CD14-positive monocyte (primary cell): ENCODE results near the gene DYNC2LI1. TPM values are rescaled to one million over a fixed set of nuclear protein-coding genes. Genes with fewer than 3 reads are reported as not detected.

Experiments used
- DNase-seq, 3 donors: peaks; one replicate each; pipeline ENCODE4 v3.0.0-alpha.2; 2011 to 2022
- H2AFZ ChIP-seq: 2 replicates; pipeline ENCODE4 v1.6.0; 2012; ENCODE audit warnings: mild to moderate bottlenecking, low read depth, low read length, inconsistent platforms; ENCODE audit not compliant: insufficient read depth, poor library complexity, severe bottlenecking
- H3K27ac ChIP-seq, 2 donors: 1 replicate in 1 of 2; 2 replicates in 1 of 2; pipeline ENCODE4 v1.5.1; 2012 to 2013; ENCODE audit warnings: low read length in 2 of 2, control low read depth in 1 of 2, inconsistent platforms in 1 of 2, low read depth in 1 of 2, mild to moderate bottlenecking in 1 of 2
- H3K27me3 ChIP-seq, 2 donors: one replicate each; pipeline versions ENCODE4 v1.6.0 to v1.6.1; 2011 to 2013; ENCODE audit warnings: low read length in 2 of 2; ENCODE audit not compliant: control insufficient read depth in 2 of 2, insufficient read depth in 2 of 2
- H3K36me3 ChIP-seq, 2 donors: replicated peaks in 1 of 2; 1 replicate in 1 of 2; 2 replicates in 1 of 2; pipeline versions ENCODE4 v1.5.1 to v1.6.1; 2012 to 2013; ENCODE audit warnings: low read length in 2 of 2, control low read depth in 1 of 2, inconsistent platforms in 1 of 2, mild to moderate bottlenecking in 1 of 2; ENCODE audit not compliant: insufficient read depth in 2 of 2, control insufficient read depth in 1 of 2
- H3K4me1 ChIP-seq, 2 donors: 1 replicate in 1 of 2; 2 replicates in 1 of 2; pipeline versions ENCODE4 v1.5.1 to v1.6.1; 2012 to 2013; ENCODE audit warnings: low read length in 2 of 2, control low read depth in 1 of 2, inconsistent platforms in 1 of 2, mild to moderate bottlenecking in 1 of 2, moderate library complexity in 1 of 2; ENCODE audit not compliant: insufficient read depth in 2 of 2, control insufficient read depth in 1 of 2
- H3K4me2 ChIP-seq: replicated peaks from 2 replicates; pipeline ENCODE3; 2012; ENCODE audit warnings: low read length, moderate library complexity, mild to moderate bottlenecking; ENCODE audit not compliant: poor library complexity, severe bottlenecking; ENCODE audit errors: extremely low read depth
- H3K4me3 ChIP-seq, 3 experiments: fragments of 200-600 bp in 1 of 3; sonication (generic) in 1 of 3; replicated peaks in 1 of 3; 1 replicate in 2 of 3; 2 replicates in 1 of 3; pipeline ENCODE4 v1.5.1; 2011 to 2013; ENCODE audit warnings: low read length in 3 of 3, mild to moderate bottlenecking in 3 of 3, control low read depth in 2 of 3, low read depth in 2 of 3, inconsistent platforms in 1 of 3, moderate library complexity in 1 of 3
- H3K79me2 ChIP-seq: 2 replicates; pipeline ENCODE4 v1.6.0; 2012; ENCODE audit warnings: mild to moderate bottlenecking, control low read depth, inconsistent platforms, low read length, moderate library complexity; ENCODE audit not compliant: insufficient read depth
- H3K9ac ChIP-seq: 2 replicates; pipeline ENCODE4 v1.6.0; 2017; ENCODE audit warnings: low read length, mild to moderate bottlenecking; ENCODE audit not compliant: insufficient read depth, poor library complexity, severe bottlenecking
- H3K9me3 ChIP-seq, 2 donors: replicated peaks in 1 of 2; 1 replicate in 1 of 2; 2 replicates in 1 of 2; pipeline versions ENCODE4 v1.5.1 to v1.6.1; 2012 to 2013; ENCODE audit warnings: low read length in 2 of 2, control low read depth in 1 of 2; ENCODE audit not compliant: control insufficient read depth in 1 of 2, insufficient read depth in 1 of 2
- H4K20me1 ChIP-seq: 2 replicates; pipeline ENCODE4 v1.6.0; 2012; ENCODE audit warnings: mild to moderate bottlenecking, low read length, control low read depth, moderate library complexity; ENCODE audit not compliant: insufficient read depth
- H3K27ac Mint-ChIP-seq, 7 donors: one replicate each; pipeline ENCODE4 v1.8.0; 2020; ENCODE audit warnings: mild to moderate bottlenecking in 7 of 7, mixed read lengths in 7 of 7, moderate library complexity in 6 of 7, inconsistent platforms in 2 of 7
- H3K27me3 Mint-ChIP-seq, 3 donors: one replicate each; pipeline ENCODE4 v1.8.0; 2021 to 2022; ENCODE audit warnings: low read depth in 3 of 3, mild to moderate bottlenecking in 3 of 3, mixed read lengths in 3 of 3, moderate library complexity in 3 of 3, inconsistent platforms in 1 of 3
- H3K36me3 Mint-ChIP-seq, 2 donors: one replicate each; pipeline ENCODE4 v1.8.0; 2020; ENCODE audit warnings: mixed read lengths in 2 of 2, inconsistent platforms in 1 of 2, mild to moderate bottlenecking in 1 of 2
- H3K4me1 Mint-ChIP-seq: one replicate; pipeline ENCODE4 v1.8.0; 2020; ENCODE audit warnings: mild to moderate bottlenecking, mixed read lengths
- H3K4me3 Mint-ChIP-seq, 2 donors: one replicate each; pipeline ENCODE4 v1.8.0; 2020; ENCODE audit warnings: mild to moderate bottlenecking in 2 of 2, mixed read lengths in 2 of 2, moderate library complexity in 1 of 2
- H3K9me3 Mint-ChIP-seq, 7 donors: one replicate each; pipeline ENCODE4 v1.8.0; 2020 to 2022; ENCODE audit warnings: mixed read lengths in 7 of 7, mild to moderate bottlenecking in 6 of 7, moderate library complexity in 6 of 7, inconsistent platforms in 2 of 7
- WGBS: methylation state at CpG from one replicate; pipeline ENCODE4 v1.1.5; 2013; ENCODE audit warnings: missing lambda C conversion rate; ENCODE audit not compliant: insufficient coverage; 5-methylcytosine and 5-hydroxymethylcytosine counted together
- intact Hi-C, 2 donors: fragments of 100-400 bp; cut with micrococcal nuclease; formaldehyde crosslinking; loops; one replicate each; pipeline versions ENCODE4 v1.15.0 to v1.15.1; 2023
- polyA plus RNA-seq, 3 donors: library from polyadenylated mRNA; depleted of rRNA in 1 of 3; unstranded in 2 of 3; stranded (reverse) in 1 of 3; fragments of 300-500 nt in 2 of 3; fragments of >200 nt in 1 of 3; fragmentation: Illumina TruSeq in 2 of 3; gene quantifications; 1 replicate in 2 of 3; 2 replicates in 1 of 3; pipeline ENCODE4 v1.2.3, GENCODE V29; 2012 to 2021
- TF ChIP-seq, protein P1 (sequence below): fragments of 200-600 bp; IDR thresholded peaks from one replicate; pipeline ENCODE4 v1.8.0; 2022; ENCODE audit warnings: antibody characterized with exemption, mild to moderate bottlenecking

DYNC2LI1 gene
- polyA plus RNA-seq, 3 donors, result 2.5 to 4.4 (median 3.5) TPM

DNA sequence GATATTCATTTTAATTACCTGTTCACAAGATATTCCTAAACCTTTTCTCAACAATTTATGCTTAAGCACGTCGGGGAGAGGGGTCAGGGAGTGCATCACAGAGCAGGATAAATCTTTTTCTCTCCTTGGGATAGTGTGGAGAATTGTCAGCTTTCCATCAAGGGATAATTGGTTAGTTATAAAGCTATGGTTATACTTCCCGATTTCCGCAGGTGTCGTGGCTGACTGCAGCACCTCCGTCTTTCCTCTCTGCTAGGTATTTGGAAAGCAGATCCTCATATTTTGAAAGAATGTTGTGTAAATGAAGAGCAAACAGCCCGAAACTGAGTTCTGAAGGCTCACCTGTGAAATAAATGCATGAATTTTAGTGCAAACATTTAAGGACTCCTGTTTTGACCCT lies 778 bp downstream of the DYNC2LI1 start:
- Histone ChIP-seq H3K27me3 (no peaks in the 10 kb centered on the region), H3K36me3 (no peaks in the 10 kb centered on the region), H3K4me2 (peak overlapping the region; percentile 75), H3K27ac (no peak overlapping the region), H3K4me3 (peak overlapping the region; percentile 69 to 89 (median 76)), H2AFZ (peak overlapping the region; percentile 95), H3K79me2 (no peaks in the 10 kb centered on the region), H4K20me1 (no peaks in the 10 kb centered on the region), H3K9ac (peak overlapping the region; percentile 66), H3K9me3 (no peaks in the 10 kb centered on the region), H3K4me1 (peaks cover 7 to 10% of the 10 kb centered on the region in 2 donors)
- intact Hi-C loops, result loop anchor here in 1 of 2 donors (10.0 kb wide), 1 partner anchor 220 kb away; the partner anchor contains the start of gene LRPPRC
- Mint-ChIP-seq H3K27ac (peak overlapping the region in 1 of 7 donors; percentile 98), H3K9me3 (peaks cover 0 to 1% (median 0%) of the 10 kb centered on the region in 7 donors), H3K4me3 (peak overlapping the region; percentile 97 to 98), H3K27me3 (peaks cover 0 to 3% (median 0%) of the 10 kb centered on the region in 3 donors), H3K36me3 (no peaks in the 10 kb centered on the region), H3K4me1 (peaks cover 10% of the 10 kb centered on the region)
- TF ChIP-seq, protein P1, sequence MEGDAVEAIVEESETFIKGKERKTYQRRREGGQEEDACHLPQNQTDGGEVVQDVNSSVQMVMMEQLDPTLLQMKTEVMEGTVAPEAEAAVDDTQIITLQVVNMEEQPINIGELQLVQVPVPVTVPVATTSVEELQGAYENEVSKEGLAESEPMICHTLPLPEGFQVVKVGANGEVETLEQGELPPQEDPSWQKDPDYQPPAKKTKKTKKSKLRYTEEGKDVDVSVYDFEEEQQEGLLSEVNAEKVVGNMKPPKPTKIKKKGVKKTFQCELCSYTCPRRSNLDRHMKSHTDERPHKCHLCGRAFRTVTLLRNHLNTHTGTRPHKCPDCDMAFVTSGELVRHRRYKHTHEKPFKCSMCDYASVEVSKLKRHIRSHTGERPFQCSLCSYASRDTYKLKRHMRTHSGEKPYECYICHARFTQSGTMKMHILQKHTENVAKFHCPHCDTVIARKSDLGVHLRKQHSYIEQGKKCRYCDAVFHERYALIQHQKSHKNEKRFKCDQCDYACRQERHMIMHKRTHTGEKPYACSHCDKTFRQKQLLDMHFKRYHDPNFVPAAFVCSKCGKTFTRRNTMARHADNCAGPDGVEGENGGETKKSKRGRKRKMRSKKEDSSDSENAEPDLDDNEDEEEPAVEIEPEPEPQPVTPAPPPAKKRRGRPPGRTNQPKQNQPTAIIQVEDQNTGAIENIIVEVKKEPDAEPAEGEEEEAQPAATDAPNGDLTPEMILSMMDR, result no peak
- WGBS, result no CpG with 5 or more reads among the region's 7 CpGs
- DNase-seq, result no peak

DNA sequence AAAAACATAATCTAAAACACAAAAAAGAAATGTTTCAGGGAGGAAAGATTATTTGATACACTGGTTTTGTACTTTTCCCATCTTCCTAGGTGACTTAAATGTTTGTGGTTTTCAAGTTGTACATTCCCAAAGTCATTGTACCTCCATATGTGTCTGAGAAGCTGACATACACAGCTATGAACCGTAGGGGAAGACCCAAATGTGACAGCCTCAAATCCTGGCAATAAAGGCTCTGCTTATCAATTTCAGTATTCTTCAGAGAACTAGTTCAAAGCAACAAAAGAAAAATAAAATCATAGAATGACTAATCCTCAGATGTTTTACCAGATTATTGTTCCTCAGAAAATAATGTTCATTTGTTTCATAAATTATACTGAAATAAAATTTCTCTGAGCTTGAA lies 2.5 kb downstream of the DYNC2LI1 start:
- Histone ChIP-seq H3K4me3 (no peak overlapping the region), H3K9ac (no peak overlapping the region), H3K36me3 (no peaks in the 10 kb centered on the region), H3K9me3 (no peaks in the 10 kb centered on the region), H3K27me3 (no peaks in the 10 kb centered on the region), H2AFZ (no peak overlapping the region), H4K20me1 (no peaks in the 10 kb centered on the region), H3K79me2 (no peaks in the 10 kb centered on the region), H3K4me2 (no peak overlapping the region), H3K27ac (no peak overlapping the region), H3K4me1 (peaks cover 7 to 10% of the 10 kb centered on the region in 2 donors)
- no CpG with 5 or more reads among the region's 1 CpG for WGBS
- no peak overlapping the region for H3K27ac Mint-ChIP-seq
- no peaks in the 10 kb centered on the region for H3K36me3 Mint-ChIP-seq
- H3K9me3 Mint-ChIP-seq, result no peaks in the 10 kb centered on the region
- H3K4me1 Mint-ChIP-seq, result peaks cover 10% of the 10 kb centered on the region
- no peak for DNase-seq
- TF ChIP-seq, protein P1, result no peak
- no peak overlapping the region for H3K4me3 Mint-ChIP-seq
- no peaks in the 10 kb centered on the region for H3K27me3 Mint-ChIP-seq
- intact Hi-C loops, result loop anchor here in 1 of 2 donors (10.0 kb wide), 1 partner anchor 218 kb away; the partner anchor contains the start of gene LRPPRC
